Peyer's patch (tissue), 4 donors: ENCODE data around the gene ALDH3B1.

Experiments
- POLR2A ChIP-seq, 2 donors: fragments of 450-650 bp; IDR thresholded peaks; one replicate each; pipeline ENCODE4 v1.5.1; 2017; ENCODE audit warnings: antibody characterized with exemption in 2 of 2, mild to moderate bottlenecking in 2 of 2, moderate library complexity in 2 of 2
- TF ChIP-seq, protein P1 (sequence below), 6 experiments: fragments of 450-650 bp in 4 of 6; fragments of 200-600 bp in 2 of 6; sonication (generic) in 1 of 6; IDR thresholded peaks; one replicate each; pipeline ENCODE4 v1.5.1; 2017 to 2019; ENCODE audit warnings: antibody characterized with exemption in 6 of 6, mild to moderate bottlenecking in 3 of 6, moderate library complexity in 1 of 6

DNA sequence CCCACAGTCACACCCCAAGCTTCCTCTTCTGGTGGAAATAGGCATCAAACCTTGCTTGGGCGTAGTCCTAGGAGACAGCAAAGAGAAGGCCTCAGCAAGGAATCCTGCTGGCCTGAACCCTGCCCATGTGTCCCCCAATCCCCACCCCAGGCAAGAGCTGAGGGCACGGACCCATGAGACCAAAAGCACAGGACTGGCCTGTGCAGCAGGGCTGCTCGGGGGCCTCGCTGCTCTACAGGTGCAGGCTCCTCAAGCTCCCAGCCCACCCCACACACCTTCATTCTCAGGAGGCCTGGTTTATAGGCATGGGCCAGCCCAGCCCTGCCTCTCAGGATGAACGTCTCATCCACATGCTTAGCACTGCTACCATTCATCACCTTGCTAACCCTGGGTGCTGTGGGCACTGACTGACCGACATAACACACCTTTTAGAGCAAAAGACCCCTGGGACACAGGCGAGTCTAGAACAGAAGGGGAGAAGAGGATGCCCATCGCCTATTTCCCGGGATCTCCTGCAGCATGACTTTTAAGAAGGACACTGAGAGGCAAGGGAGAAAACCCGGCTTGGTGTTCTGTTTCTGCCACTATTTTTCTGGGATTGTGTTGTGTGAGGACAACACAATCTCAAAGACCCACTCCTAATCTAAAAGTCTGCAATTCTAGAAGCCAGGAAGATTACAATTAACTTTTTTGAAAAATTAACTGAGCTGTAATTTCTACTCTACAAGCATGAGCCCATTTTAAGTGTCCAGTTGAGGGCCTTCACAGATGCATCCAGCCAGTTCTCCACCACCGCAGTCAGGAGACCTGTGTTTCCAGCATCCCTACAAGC is 44.1 kb downstream of the ALDH3B1 start:
- TF ChIP-seq, protein P1, sequence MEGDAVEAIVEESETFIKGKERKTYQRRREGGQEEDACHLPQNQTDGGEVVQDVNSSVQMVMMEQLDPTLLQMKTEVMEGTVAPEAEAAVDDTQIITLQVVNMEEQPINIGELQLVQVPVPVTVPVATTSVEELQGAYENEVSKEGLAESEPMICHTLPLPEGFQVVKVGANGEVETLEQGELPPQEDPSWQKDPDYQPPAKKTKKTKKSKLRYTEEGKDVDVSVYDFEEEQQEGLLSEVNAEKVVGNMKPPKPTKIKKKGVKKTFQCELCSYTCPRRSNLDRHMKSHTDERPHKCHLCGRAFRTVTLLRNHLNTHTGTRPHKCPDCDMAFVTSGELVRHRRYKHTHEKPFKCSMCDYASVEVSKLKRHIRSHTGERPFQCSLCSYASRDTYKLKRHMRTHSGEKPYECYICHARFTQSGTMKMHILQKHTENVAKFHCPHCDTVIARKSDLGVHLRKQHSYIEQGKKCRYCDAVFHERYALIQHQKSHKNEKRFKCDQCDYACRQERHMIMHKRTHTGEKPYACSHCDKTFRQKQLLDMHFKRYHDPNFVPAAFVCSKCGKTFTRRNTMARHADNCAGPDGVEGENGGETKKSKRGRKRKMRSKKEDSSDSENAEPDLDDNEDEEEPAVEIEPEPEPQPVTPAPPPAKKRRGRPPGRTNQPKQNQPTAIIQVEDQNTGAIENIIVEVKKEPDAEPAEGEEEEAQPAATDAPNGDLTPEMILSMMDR (IDR thresholded peaks at IDR 0.05), result no peak
- TF ChIP-seq POLR2A (IDR thresholded peaks at IDR 0.05), result no peak
